ENCODE measurements around the gene INTS15. TPM values are rescaled to one million over a fixed set of nuclear protein-coding genes. Genes with fewer than 3 reads are reported as not detected.

INTS15 gene
- total RNA-seq, 1 experiment from 2014 or later = 21.4 TPM

DNA sequence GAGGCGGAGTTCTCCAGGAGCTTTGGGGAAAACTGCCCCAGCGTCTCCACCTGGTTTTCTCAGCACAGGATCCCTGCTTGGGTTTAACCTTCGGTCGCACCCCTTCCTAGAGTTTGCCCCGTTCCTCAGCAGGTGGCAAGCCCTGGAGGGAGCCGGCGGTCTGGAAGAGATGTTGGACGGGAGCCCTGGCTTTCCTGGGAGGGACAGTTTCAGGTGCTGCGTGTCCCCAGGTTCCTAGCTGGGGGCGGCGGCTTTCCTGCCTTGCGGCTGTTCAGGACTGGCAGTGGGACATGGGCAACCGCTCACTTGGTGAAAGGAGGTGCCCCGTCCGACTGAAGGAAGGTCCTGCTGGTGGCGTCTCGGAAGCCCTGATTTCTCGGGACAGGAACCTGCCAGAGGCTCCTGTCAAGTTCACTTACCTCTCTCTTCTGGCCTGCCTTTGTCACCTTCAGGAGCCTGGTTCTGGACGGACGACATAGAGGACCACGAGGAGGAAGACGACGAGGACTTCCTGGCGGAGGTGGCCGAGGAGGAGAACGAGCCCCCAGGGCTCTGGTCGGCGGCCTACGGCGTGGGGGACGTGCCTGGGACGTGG, 62.1 kb downstream of the INTS15 start:
- BruUV-seq (replicated peaks) = no TSS peak
- Histone ChIP-seq H4K20me1 (ENCODE audit: insufficient read depth) (no peaks in the 10 kb centered on the region), H3K27ac (no peak overlapping the region), H3F3A (ENCODE audit: insufficient read depth, low read depth) (0 out of 2 replicates have a peak, but pooled peaks cover 5% of the 10 kb centered on the region), H3K4me2 (no peak overlapping the region), H3K36me3 (ENCODE audit: low read depth) (peaks cover 19% of the 10 kb centered on the region), H3K79me2 (ENCODE audit: low read depth) (no peaks in the 10 kb centered on the region), H3K4me1 (replicated peaks; ENCODE audit: insufficient read depth) (no peaks in the 10 kb centered on the region), H3K27me3 (ENCODE audit: insufficient read depth, low read depth) (no peaks in the 10 kb centered on the region), H2AFZ (no peak overlapping the region), H3K9me3 (ENCODE audit: insufficient read depth, low read depth) (peaks cover 8% of the 10 kb centered on the region; the same call in 1 of the 2 replicates), H3K4me3 (no peak overlapping the region), H3K9me2 (ENCODE audit: insufficient read depth) (no peaks in the 10 kb centered on the region)
- no peak for TF ChIP-seq EZH2 (IDR thresholded peaks at IDR 0.05; ENCODE audit: low read depth)
- TF ChIP-seq, protein P1, sequence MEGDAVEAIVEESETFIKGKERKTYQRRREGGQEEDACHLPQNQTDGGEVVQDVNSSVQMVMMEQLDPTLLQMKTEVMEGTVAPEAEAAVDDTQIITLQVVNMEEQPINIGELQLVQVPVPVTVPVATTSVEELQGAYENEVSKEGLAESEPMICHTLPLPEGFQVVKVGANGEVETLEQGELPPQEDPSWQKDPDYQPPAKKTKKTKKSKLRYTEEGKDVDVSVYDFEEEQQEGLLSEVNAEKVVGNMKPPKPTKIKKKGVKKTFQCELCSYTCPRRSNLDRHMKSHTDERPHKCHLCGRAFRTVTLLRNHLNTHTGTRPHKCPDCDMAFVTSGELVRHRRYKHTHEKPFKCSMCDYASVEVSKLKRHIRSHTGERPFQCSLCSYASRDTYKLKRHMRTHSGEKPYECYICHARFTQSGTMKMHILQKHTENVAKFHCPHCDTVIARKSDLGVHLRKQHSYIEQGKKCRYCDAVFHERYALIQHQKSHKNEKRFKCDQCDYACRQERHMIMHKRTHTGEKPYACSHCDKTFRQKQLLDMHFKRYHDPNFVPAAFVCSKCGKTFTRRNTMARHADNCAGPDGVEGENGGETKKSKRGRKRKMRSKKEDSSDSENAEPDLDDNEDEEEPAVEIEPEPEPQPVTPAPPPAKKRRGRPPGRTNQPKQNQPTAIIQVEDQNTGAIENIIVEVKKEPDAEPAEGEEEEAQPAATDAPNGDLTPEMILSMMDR (conservative IDR thresholded peaks at IDR 0.05) = no peak
- POLR2A ChIA-PET (ENCODE audit: unreplicated experiment) = no interaction called here
- no peak for DNase-seq
- intact Hi-C loops (cut with micrococcal nuclease; ENCODE audit: unreplicated experiment) = no loop called here
- CTCF ChIA-PET = no interaction called here

DNA sequence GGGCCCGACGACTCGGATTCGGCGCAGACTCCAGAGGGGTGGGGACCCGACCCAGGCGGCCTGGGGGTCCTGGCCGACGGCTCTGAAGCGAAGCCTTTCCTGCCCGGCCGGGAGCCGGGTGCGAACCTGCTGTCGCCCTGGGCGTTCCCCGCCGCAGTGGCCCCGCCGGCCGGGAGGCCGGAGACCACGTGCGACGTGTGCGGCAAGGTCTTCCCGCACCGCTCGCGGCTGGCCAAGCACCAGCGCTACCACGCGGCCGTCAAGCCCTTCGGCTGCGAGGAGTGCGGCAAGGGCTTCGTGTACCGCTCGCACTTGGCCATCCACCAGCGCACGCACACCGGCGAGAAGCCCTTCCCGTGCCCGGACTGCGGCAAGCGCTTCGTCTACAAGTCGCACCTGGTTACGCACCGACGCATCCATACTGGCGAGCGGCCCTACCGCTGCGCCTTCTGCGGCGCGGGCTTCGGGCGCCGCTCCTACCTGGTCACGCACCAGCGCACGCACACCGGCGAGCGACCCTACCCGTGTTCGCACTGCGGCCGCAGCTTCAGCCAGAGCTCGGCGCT, 62.7 kb downstream of the INTS15 start:
- Histone ChIP-seq H3K27me3 (ENCODE audit: insufficient read depth, low read depth) (no peaks in the 10 kb centered on the region), H3K36me3 (ENCODE audit: low read depth) (peaks cover 19% of the 10 kb centered on the region), H3K27ac (no peak overlapping the region), H3K4me2 (no peak overlapping the region), H3K4me1 (replicated peaks; ENCODE audit: insufficient read depth) (no peaks in the 10 kb centered on the region), H3K4me3 (no peak overlapping the region), H4K20me1 (ENCODE audit: insufficient read depth) (no peaks in the 10 kb centered on the region), H3K9me2 (ENCODE audit: insufficient read depth) (no peaks in the 10 kb centered on the region), H3F3A (ENCODE audit: insufficient read depth, low read depth) (0 out of 2 replicates have a peak, but pooled peaks cover 5% of the 10 kb centered on the region), H2AFZ (no peak overlapping the region), H3K9me3 (ENCODE audit: insufficient read depth, low read depth) (peaks cover 8% of the 10 kb centered on the region; the same call in 1 of the 2 replicates), H3K79me2 (ENCODE audit: low read depth) (no peaks in the 10 kb centered on the region)
- intact Hi-C loops (cut with micrococcal nuclease; ENCODE audit: unreplicated experiment) = no loop called here
- TF ChIP-seq, protein P1 (conservative IDR thresholded peaks at IDR 0.05) = no peak
- ChIA-PET POLR2A (ENCODE audit: unreplicated experiment) (no interaction called here), CTCF (no interaction called here)
- DNase-seq = no peak
- no TSS peak for BruUV-seq (replicated peaks)

DNA sequence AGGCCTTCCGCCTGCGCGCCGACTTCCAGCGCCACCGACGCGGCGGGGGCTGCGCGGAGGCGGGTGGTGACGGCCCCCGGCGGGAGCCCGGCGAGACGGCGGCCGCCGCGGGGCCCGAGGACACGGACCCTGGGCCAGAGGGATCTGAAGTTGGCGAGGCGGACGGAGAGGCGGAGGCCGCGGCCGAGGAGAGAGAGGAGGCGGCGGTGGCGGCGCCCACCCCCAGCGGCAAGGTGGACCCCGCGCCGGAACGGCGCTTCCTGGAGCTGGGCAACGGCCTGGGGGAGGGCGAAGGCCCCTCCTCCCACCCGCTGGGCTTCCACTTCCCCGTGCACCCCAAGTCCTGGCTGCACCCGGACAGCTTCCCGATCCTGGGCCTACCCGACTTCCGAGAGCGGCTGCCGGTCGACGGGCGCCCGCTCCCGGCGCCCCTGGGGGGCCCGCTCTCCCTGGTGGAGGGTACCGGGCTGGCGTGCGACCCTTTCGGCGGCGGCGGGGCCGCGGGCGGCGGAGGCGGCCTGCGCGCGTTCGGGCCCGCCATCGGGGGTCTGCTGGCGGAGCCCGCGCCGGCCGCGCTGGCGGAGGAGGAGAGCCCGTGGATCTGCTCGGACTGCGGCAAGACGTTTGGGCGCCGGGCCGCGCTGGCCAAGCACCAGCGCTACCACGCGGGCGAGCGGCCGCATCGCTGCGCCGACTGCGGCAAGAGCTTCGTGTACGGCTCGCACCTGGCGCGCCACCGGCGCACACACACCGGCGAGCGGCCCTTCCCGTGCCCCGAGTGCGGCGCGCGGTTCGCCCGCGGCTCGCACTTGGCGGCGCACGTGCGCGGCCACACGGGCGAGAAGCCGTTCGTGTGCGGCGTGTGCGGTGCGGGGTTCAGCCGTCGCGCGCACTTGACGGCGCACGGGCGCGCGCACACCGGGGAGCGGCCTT, 63.5 kb downstream of the INTS15 start:
- no peaks in the 10 kb centered on the region for H3K27me3 ChIP-seq (ENCODE audit: insufficient read depth, low read depth)
- no TSS peak for BruUV-seq (replicated peaks)

More for the DNA sequence above, 63.5 kb downstream of the INTS15 start:
- CTCF ChIA-PET = no interaction called here
- no peak overlapping the region for H2AFZ ChIP-seq
- intact Hi-C loops (cut with micrococcal nuclease; ENCODE audit: unreplicated experiment) = no loop called here
- H3K4me1 ChIP-seq (replicated peaks; ENCODE audit: insufficient read depth) = no peaks in the 10 kb centered on the region
- no peak for DNase-seq
- TF ChIP-seq EZH2 (IDR thresholded peaks at IDR 0.05; ENCODE audit: low read depth) = no peak
- TF ChIP-seq, protein P1 (conservative IDR thresholded peaks at IDR 0.05) = no peak
- H3K27ac ChIP-seq = no peak overlapping the region
- no peak overlapping the region for H3K4me3 ChIP-seq
- H3K9me3 ChIP-seq (ENCODE audit: insufficient read depth, low read depth) = peaks cover 8% of the 10 kb centered on the region; the same call in 1 of the 2 replicates
- peaks cover 19% of the 10 kb centered on the region for H3K36me3 ChIP-seq (ENCODE audit: low read depth)
- no peaks in the 10 kb centered on the region for H3K9me2 ChIP-seq (ENCODE audit: insufficient read depth)
- H3K79me2 ChIP-seq (ENCODE audit: low read depth) = no peaks in the 10 kb centered on the region
- H3F3A ChIP-seq (ENCODE audit: insufficient read depth, low read depth) = peaks cover 12% of the 10 kb centered on the region; the same call in 1 of the 2 replicates
- POLR2A ChIA-PET (ENCODE audit: unreplicated experiment) = no interaction called here
- 0 out of 2 replicates have a peak, but pooled peaks cover 3% of the 10 kb centered on the region for H4K20me1 ChIP-seq (ENCODE audit: insufficient read depth)
- no peak overlapping the region for H3K4me2 ChIP-seq
